Kidney tubule cell (primary cell): Measurements from ENCODE around the gene SIM2.

Experiments used
- DNase-seq: peaks from one replicate; pipeline ENCODE4 v3.0.0-alpha.2; 2018; ENCODE audit warnings: low spot score

SIM2 gene

GRCh38 chr21:36738489-36739126 lies 39.7 kb downstream of the SIM2 start:
- DNase-seq, result no peak

DNA sequence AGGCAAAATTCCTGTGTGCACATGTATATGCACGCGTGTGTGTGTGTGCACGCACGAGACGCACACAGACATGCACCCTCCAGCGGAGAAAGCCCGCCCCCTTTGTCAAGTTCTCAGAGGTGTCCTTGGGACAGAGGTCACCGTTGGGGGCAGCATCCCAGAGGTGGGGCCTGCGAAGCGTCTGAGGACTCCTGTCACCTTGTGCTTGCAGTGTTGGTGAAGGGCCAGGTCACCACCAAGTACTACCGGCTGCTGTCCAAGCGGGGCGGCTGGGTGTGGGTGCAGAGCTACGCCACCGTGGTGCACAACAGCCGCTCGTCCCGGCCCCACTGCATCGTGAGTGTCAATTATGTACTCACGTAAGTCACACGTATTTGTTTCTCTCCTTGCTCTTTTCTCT lies 42.6 kb downstream of the SIM2 start:
- DNase-seq, result no peak

DNA sequence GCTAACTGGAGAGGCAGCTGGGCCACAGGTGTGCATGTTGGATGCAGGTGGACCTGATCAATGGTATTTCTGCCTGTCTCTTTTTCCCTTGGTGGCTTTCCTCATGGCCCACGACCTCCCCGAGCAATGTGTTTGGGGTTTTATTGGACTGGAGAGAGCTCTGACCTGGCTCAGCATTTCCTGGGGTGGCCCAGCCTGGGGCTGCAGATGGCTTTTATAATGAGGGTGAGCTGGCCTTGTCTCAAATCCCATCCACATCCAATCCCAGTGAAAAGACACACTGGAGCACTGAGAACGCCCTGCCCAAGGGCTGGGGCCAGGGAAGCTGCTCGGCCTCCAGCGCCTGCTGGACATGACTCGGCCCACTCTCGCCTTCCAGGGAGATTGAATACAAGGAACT lies 44.1 kb downstream of the SIM2 start:
- DNase-seq, result no peak

DNA sequence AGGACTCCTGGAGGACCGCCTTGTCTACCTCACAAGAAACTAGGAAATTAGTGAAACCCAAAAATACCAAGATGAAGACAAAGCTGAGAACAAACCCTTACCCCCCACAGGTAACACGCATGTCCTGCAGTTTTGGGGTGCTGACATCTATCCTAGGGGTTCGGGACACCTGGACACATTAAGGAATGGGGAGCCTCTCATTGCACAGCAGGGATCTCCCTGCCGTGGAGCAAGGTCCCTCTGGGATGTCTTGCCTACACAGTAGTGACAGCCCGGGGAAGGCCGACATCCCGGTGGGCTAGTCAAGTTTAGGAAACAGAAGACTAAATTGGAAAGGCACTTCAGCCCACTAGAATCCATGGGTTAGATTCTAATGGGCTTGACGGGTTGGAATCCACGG lies 44.5 kb downstream of the SIM2 start:
- no peak for DNase-seq

- DNase-seq, result no peak
Measured at GRCh38 chr21:36744190-36744559, 45.3 kb downstream of the SIM2 start.

GRCh38 chr21:36744560-36745231 lies 45.8 kb downstream of the SIM2 start:
- peak; percentile 57 for DNase-seq

DNA sequence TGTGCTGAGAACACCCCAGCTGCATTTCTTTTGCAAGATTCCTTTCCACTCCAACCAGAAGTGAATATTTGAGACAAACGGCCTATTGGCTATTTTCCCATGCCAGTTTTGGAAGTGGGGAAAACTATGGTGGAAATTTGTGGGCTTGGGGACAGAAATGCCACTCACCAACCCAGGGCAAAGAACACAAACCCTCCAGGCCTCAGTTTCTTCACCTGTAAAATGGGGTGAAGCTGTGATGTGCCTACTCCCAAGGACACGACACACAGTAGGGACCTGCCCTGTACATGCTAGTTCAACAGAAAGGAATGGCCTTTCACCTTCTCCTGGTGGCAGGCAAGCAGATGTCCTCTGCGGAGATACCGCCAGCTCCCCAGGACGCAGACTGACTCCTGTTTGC lies 46.5 kb downstream of the SIM2 start:
- no peak for DNase-seq

DNA sequence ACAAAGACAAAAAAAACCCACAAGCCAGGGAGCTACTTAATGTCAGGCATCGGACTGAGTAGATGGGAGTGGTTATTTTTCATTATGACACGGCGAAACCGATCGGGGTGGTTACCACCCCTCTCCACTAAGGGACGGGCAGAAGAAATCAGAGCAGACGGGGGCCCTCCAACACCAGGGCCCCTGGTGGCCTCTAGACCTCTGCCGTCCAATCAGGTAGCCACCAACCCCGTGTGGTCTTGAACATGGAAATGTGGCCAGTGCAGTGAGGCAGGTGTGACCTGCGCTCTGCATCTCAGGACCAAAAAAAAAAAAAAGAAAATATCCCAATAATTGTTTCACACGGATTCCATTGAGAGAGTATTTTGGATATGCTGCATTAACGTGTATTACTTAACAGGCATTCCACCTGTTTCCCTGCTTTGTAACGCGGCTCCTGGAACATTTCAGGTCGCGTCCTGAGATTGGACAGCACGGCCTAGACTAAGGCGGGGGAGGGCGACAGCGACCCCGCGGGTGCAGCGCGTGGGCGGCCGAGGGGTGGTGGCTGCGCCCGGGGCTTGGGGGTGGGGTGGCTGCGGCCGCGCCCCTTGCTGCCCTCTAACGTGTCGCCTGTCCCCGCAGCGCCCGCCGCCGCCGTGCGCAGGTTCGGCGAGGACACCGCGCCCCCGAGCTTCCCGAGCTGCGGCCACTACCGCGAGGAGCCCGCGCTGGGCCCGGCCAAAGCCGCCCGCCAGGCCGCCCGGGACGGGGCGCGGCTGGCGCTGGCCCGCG lies 48.3 kb downstream of the SIM2 start:
- DNase-seq, result no peak

DNA sequence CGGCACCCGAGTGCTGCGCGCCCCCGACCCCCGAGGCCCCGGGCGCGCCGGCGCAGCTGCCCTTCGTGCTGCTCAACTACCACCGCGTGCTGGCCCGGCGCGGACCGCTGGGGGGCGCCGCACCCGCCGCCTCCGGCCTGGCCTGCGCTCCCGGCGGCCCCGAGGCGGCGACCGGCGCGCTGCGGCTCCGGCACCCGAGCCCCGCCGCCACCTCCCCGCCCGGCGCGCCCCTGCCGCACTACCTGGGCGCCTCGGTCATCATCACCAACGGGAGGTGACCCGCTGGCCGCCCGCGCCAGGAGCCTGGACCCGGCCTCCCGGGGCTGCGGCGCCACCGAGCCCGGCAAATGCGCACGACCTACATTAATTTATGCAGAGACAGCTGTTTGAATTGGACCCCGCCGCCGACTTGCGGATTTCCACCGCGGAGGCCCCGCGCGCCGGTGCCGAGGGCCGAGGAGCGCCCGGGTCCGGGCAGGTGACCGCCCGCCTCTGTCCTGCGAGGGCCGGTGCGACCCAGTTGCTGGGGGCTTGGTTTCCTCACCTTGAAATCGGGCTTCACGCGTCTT lies 49.0 kb downstream of the SIM2 start:
- DNase-seq, result peak; percentile 63

- peak; percentile 57 for DNase-seq
Measured at GRCh38 chr21:36749935-36750575, 51.1 kb downstream of the SIM2 start.

DNA sequence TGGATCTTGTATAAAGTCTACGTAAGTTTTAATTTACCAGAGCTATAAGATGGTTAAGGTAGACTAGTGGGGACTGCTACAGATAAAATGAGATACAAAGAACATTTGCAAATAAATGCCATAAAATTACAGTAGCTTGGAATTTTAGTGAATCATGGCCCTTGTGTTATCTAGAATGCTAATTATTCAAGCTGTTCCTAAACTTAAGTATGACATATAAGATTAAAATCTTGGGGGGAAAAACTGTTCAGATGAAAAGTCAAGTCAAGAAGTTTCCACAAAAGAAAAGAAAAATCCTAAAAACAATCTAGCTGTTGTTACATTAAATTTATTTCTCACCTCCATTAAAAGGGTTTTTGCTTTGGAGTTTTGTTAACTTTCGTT lies 51.7 kb downstream of the SIM2 start:
- DNase-seq, result no peak

- DNase-seq, result no peak
Measured at GRCh38 chr21:36751383-36751782, 52.5 kb downstream of the SIM2 start.

DNA sequence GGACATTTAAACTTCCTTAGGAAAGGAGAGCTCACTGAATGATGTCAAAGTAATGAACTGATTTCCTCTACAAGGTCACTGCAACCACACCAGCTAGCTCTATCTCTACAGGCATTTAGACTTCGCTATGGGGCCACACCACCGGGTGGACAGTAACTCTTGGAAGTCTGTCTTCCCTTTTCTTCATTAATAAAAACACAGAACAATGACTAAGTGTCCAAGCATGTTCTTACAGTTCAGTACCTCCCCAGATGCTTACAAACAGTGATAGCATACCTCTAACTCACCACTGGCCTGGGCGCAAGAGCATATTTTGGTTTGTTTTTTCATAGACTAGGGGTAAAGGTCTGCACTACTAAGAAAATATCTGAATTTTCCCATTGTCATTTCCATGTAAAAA lies 54.6 kb downstream of the SIM2 start:
- DNase-seq, result peak; percentile 84

DNA sequence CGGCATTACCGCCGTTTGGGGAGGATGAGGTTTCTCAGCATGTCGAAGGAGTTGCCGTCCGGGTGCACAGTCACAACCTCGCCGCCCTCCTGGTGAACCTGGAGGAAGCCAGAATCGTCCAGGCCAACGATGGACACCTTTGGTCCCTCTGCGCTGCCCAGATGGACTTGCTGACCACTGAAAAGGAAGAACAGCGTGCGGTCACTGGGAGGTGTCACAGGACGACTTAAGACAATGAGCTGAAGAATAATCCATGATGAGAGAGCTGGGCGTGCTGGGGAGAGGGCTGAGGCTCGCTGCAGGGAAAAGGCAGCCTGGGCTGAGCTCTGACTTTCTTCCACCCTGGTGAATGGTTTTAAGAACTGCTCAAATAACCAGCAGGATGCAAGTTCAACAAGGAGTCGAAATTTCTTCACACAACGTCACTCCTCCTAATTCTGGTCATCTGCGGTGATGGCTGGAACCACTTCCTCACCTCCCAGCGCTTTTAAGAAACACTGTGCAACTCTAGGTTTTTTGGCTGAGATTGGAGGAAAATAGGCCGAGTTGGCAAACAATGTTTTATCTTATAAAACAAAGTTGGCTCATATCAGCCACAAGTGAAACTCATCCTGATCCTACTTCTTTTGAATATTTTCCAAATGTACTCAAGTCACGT lies 55.5 kb downstream of the SIM2 start:
- no peak for DNase-seq

GRCh38 chr21:36756527-36756926 lies 57.6 kb downstream of the SIM2 start:
- DNase-seq, result peak; percentile 82

DNA sequence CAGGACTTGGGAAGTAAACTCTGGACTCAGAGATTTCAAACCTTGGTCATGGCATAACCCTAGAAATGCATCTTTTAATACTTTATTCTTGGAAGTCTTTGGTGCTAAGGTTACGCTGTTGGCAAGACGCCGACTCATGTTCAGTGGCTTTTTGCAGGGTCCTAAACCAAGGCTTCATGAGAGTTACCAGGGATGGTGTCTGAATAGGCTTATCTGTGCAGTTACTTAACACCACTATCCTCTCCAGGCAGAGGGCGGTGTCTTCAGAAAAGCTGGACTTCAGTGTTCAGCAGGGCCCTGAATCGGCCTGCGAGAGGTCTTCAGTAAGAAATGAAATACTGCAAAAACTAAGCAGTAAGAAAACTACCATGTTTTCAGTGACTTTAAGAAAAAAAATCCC lies 58.3 kb downstream of the SIM2 start:
- no peak for DNase-seq

GRCh38 chr21:36759348-36760083 lies 60.6 kb downstream of the SIM2 start:
- DNase-seq, result no peak

DNA sequence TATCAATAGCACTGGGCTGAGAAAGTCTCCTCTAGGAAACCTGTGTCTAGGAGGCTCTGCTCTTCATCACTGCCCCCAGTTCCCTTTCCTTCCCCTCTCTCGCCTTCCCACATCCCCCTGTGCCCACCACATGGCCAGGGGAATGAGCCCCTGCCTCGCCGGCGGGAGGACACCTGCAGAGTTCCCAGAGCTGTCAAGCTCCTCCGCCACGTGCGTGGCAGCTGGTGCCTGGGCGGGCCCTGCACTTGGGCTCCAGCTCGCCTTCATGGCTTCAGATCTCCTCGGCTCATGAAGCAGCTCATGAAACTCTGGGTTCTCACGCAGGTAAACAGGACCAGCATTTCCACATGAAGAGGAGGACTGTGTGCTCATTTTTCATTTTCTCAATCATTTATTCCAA lies 62.8 kb downstream of the SIM2 start:
- DNase-seq, result no peak

GRCh38 chr21:36762642-36763041 lies 63.7 kb downstream of the SIM2 start:
- no peak for DNase-seq

DNA sequence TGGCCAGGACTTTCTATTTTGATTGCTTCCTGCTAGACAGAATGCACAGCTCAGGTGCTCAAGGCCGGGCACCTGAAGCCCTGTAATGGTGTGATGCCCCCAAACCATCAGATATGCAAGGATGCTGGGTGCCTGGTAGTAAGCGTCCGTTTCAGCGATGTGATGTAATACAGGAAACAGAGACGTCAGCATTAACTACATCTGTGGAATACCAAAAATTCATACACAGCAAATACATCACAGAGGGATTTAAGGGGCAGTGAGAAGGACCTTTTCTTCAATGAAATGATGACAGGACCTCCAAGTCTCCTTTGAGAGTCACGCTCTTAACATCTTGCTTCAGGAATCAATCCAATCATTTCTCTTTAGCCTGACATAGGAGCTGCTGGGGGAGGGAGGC lies 64.4 kb downstream of the SIM2 start:
- no peak for DNase-seq

GRCh38 chr21:36765229-36765628 lies 66.3 kb downstream of the SIM2 start:
- no peak for DNase-seq
